SW480 (cell line): ENCODE data around the gene SAMD4A.

ENCODE experiments used
- DNase-seq: peaks from one replicate; pipeline ENCODE4 v3.0.0-alpha.2; 2016; ENCODE audit warnings: low spot score

The SAMD4A gene, protein sequence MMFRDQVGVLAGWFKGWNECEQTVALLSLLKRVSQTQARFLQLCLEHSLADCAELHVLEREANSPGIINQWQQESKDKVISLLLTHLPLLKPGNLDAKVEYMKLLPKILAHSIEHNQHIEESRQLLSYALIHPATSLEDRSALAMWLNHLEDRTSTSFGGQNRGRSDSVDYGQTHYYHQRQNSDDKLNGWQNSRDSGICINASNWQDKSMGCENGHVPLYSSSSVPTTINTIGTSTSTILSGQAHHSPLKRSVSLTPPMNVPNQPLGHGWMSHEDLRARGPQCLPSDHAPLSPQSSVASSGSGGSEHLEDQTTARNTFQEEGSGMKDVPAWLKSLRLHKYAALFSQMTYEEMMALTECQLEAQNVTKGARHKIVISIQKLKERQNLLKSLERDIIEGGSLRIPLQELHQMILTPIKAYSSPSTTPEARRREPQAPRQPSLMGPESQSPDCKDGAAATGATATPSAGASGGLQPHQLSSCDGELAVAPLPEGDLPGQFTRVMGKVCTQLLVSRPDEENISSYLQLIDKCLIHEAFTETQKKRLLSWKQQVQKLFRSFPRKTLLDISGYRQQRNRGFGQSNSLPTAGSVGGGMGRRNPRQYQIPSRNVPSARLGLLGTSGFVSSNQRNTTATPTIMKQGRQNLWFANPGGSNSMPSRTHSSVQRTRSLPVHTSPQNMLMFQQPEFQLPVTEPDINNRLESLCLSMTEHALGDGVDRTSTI

DNA sequence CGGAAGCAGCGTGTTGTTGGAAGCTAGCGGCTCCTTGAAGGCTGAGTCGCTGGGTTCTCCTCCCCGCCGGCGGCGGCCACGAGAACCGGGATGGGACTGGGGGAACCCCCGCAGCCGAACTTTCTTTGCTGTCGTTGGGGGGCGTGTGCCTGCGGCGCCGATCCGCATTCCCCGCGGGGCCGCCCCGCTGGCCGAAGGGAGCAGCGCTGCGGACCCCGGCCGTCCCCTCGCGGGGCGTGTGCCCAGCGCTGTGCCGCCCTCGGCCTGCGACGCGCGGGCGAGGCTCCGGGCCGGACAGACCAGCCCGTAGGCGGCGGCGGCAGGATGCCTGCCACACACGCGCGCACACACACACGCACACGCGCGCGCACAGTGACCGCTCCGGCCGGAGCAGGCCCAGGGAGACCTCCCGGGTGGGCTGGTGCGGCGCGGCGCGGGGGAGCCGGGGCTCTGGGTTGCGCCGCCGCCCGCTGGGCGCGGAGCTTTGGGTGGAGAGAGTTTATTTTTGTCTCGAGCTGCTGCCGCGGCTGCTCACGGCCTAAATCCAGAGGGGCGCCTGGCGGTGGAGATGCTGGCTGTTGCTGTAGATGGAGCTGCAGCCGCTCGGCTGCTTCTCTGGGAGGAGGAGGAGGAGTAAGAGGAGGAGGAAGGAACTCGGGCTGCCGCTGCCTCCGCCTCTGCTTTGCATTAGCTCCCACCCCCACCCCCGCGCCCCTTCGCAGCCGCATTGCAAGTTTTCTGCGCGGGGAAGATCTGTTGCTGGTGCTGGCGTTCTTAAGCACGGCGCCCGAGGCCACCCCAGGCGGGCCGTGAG lies at the start of gene SAMD4A:
Gene SAMD4A (plus strand): TSS at position 719 of the 814 bp plus-strand sequence. CDS start 789 bp downstream, outside the sequence.
- DNase-seq: peak; percentile 78

GRCh38 chr14:54524410-54524809 lies 42.5 kb upstream of the SAMD4A start:
- no peak for DNase-seq

DNA sequence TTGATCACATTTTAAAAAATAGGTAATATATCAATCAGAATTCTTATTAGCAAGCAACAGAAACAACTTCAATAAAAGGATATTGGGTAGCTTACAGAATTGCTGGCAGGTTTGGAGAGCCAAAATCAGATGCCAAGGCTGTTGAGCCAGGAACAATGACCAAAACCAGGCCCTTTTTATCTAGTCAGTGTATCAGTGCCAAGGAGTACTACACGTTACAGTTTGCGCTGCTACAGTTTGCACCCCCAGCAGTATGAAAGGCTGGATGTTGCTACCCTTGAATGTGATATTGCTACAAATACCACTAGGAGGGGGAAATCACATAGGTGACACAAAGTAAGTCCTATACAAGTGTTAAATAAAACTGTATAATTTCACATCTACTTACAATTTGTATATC lies 38.0 kb upstream of the SAMD4A start:
- no peak for DNase-seq

DNA sequence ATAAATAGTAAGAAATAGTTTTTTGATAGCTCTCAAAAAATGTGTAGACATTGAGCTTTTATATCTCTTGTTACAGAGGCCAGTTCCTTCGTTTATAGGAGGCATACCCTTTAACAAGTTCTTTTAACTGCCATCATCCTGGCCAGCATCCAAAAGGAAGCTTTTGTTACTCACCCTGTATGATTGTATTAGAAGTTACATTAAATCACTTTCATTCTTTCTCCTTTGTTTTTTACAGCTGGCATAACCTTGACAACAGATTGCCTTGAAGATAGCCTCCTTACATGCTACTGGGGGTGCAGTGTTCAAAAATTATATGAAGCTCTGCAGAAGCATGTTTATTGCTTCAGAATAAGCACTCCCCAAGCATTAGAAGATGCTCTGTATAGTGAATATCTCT lies 37.1 kb upstream of the SAMD4A start:
- DNase-seq: no peak

GRCh38 chr14:54532111-54533012 lies 34.6 kb upstream of the SAMD4A start:
- DNase-seq: no peak

DNA sequence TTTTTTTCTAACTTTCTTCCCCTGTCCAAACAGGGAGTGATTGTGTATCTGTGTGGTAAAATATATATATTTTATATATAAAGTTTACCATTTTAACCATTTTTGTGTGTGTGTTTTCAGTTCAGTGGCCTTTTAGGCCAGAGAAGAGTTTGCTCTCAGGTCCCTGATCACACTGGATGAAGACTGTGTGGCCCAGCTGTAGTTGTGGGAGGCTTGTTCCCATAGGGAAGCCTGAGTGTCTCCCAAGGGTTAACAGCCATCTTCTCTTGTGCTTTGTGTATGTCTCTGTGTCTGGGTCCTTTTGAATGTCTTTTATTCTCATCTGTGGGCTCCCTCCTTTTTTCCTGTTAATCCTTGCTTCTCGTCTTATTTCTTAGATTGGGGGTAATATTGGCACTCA lies 33.8 kb upstream of the SAMD4A start:
- no peak for DNase-seq

DNA sequence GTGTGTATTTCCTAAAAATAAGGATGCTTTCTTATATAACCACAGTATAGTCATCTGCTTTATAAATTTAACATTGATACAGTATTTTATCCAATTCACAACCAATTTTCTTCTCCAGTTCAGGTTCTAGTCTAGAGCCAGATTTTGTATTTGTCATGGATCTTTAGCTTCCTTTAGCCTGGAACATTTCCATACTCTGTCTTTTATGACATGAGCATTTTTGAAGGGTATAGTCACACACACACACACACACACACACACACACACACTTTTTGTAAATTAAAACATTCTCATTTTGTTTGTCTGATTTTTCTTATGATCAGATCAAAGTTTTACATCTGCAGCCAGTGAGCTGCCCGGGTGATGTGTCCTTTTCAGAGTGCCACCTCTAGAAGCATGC lies 31.8 kb upstream of the SAMD4A start:
- DNase-seq: no peak

GRCh38 chr14:54535646-54536045 lies 31.3 kb upstream of the SAMD4A start:
- DNase-seq: no peak

DNA sequence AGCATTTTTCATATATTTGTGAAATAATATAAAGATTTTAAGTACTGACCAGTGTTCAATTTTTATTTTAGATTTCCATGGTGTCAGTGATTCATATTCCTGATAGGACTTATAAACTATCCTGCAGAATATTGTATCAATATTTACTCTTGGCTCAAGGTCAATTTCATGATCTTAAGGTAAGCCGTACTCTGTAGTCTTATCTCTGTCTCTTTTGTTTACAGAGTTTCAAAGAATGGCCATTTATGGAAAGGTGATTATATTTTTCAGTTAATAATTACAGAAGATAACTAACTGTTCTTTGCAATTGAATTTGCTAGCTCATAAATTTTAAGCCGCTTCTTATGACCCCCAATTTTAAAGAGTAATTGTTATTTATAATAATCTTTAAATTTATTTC lies 29.3 kb upstream of the SAMD4A start:
- no peak for DNase-seq

- DNase-seq: no peak
These were observed 28.9 kb upstream of the SAMD4A start for GRCh38 chr14:54538055-54538454.

- DNase-seq: no peak
These were observed 19.3 kb upstream of the SAMD4A start for GRCh38 chr14:54547583-54547982.

DNA sequence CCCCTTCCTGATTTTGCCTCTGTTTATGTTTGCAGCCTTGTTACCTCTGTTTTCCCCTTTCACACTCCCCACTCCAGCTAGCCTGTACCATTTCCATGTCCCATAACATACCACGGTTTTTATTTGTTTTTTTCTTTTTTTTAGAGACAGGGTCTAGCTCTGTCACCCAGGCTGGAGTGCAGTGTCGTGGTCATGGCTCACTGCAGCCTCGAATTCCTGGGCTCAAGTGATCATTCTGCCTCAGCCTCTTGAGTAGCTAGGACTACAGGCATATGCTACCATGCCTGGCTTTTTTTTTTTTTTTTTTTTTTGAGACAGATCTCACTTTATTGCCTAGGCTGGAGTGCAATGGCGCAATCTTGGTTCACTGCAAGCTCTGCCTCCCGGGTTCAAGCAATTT lies 18.4 kb upstream of the SAMD4A start:
- no peak for DNase-seq

- DNase-seq: no peak
These were observed 17.1 kb upstream of the SAMD4A start for GRCh38 chr14:54549862-54550261.

GRCh38 chr14:54550514-54550913 lies 16.4 kb upstream of the SAMD4A start:
- DNase-seq: no peak

DNA sequence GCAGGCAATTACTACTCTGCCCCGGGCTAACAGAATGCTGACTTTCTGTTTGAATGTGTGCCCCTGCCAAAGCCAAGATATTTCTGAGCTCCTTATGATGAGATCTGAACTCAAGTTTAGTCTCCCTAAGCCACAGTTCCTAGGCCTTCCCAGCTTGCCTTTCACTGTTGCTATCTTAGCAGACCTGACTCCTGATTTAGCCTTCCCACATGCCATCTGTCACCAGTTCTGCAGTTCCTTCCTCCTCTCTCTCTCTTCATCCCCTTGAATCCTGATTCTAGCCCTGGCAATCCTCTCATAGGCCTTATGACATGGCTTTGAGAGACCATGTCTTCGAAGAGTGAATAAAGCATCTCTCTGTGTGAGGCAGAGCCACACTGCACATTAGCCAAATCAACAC lies 12.5 kb upstream of the SAMD4A start:
- DNase-seq: no peak

- DNase-seq: no peak
These were observed 11.3 kb upstream of the SAMD4A start for GRCh38 chr14:54555651-54556050.

DNA sequence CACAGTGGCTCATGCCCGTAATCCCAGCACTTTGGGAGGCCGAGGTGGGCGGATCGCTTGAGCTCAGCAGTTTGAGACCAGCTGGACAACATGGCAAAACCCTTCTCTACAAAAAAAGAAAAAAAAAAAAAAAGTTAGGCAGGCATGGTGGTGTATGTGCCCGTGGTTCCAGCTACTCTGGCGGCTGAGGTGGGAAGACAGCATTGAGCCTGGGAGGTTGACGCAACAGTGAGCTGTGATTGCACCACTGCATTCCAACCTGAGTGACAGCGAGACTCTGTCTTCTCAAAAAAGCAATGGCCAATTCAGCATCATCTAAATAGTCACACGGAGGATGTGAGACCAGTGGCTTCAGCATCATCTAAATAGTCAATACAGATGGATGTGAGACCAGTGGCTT lies 10.4 kb upstream of the SAMD4A start:
- peak; percentile 16 for DNase-seq

- no peak for DNase-seq
These were observed 4.6 kb upstream of the SAMD4A start for GRCh38 chr14:54562334-54562733.

DNA sequence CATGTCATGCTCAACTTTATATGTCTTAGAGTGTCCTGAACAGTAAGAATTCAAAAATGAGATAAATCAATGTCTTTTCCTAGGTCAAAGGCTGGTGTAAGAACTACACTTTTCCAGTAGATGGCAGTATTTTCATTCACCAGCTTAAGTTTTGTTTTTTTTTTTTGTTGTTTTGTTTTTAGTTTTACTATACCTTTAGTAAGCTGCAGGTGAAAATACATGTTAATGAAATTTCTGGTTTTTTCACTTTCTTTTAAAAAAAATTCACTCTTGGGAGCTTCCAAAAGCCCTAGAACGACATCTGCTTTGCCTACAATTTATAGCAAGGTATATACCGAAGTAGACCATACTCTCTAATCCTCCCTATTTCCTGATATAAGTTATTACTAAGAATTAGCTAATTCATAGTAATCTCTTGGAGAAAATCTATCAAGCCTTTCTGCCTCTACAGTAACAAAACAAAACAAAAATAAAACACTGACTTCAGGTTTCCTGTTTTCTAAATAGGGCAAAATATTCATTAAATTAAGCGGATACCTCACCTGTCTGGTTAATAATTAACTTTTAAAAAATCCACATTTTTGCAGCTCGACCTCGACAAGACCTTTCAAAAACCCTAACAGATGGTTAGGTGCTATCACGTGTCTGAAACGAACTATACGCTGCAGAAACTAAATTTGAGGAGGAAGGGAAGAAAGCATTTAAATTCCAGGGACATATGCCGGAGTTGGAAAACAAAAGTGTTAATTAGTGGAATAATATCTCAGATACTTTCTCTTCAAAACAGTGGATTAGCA lies 2.7 kb upstream of the SAMD4A start:
- peak; percentile 58 for DNase-seq

GRCh38 chr14:54564868-54565784 lies 1.8 kb upstream of the SAMD4A start:
- peak; percentile 93 for DNase-seq
